Measurements from ENCODE around the gene BCL7A.
"Not testable (repeated sequence)": the region's sequence is repeated elsewhere in the genome, so short reads cannot be mapped to it uniquely, and the experiment has no call there.

Gene BCL7A

GRCh38 chr12:122097927-122098756 is 76.5 kb downstream of the BCL7A start:
- peak; percentile 34 for DNase-seq

- no peak for DNase-seq
Measured at GRCh38 chr12:122099280-122099749, 77.6 kb downstream of the BCL7A start.

- DNase-seq = no peak
Measured at GRCh38 chr12:122099856-122100255, 78.2 kb downstream of the BCL7A start.

GRCh38 chr12:122100568-122100967 is 78.9 kb downstream of the BCL7A start:
- peak; percentile 43 for DNase-seq

GRCh38 chr12:122102331-122102730 is 80.6 kb downstream of the BCL7A start:
- DNase-seq = no peak

GRCh38 chr12:122104844-122105243 is 83.2 kb downstream of the BCL7A start:
- no peak for DNase-seq

- not testable (repeated sequence) for DNase-seq
Measured at GRCh38 chr12:122105496-122105895, 83.8 kb downstream of the BCL7A start.

GRCh38 chr12:122106843-122107242 is 85.2 kb downstream of the BCL7A start:
- DNase-seq = no peak

GRCh38 chr12:122107261-122107660 is 85.6 kb downstream of the BCL7A start:
- DNase-seq = no peak

GRCh38 chr12:122111089-122111641 is 89.5 kb downstream of the BCL7A start:
- DNase-seq = no peak
